GM23338 (cell line): Measurements from ENCODE around the gene LPA. TPM values are rescaled to one million over a fixed set of nuclear protein-coding genes. Genes with fewer than 3 reads are reported as not detected.
"Not testable (repeated sequence)": the region's sequence is repeated elsewhere in the genome, so short reads cannot be mapped to it uniquely, and the experiment has no call there.

Source experiments
- ATAC-seq: fragments of 200-7000 bp; cut with Tn5 transposase; 3 replicates; pipeline ENCODE4 v1.9.1; 2020
- DNase-seq: peaks from one replicate; pipeline ENCODE4 v3.0.0-alpha.2; 2015; ENCODE audit warnings: low spot score
- H2AFZ ChIP-seq: fragments of 200-600 bp; sonication (generic); 2 replicates; pipeline ENCODE4 v1.8.0; 2016; ENCODE audit warnings: antibody characterized with exemption, mild to moderate bottlenecking, moderate library complexity
- H3F3A ChIP-seq: fragments of 200-600 bp; sonication (generic); replicated peaks from 2 replicates; pipeline ENCODE4 v1.8.0; 2017; ENCODE audit warnings: antibody characterized with exemption, mixed run types, low read depth
- H3K27ac ChIP-seq: fragments of 200-600 bp; sonication (generic); 2 replicates; pipeline ENCODE4 v1.6.1; 2016; ENCODE audit warnings: low read depth
- H3K27me3 ChIP-seq: fragments of 200-600 bp; sonication (generic); 2 replicates; pipeline ENCODE4 v1.8.0; 2016; ENCODE audit warnings: mild to moderate bottlenecking, mixed run types, moderate library complexity; ENCODE audit not compliant: insufficient read depth
- H3K36me3 ChIP-seq: fragments of 200-600 bp; sonication (generic); 2 replicates; pipeline ENCODE4 v1.8.0; 2016; ENCODE audit warnings: mild to moderate bottlenecking; ENCODE audit not compliant: insufficient read depth
- H3K4me1 ChIP-seq: fragments of 200-600 bp; sonication (generic); 2 replicates; pipeline ENCODE4 v1.8.0; 2016; ENCODE audit warnings: mild to moderate bottlenecking, moderate library complexity; ENCODE audit not compliant: insufficient read depth
- H3K4me2 ChIP-seq: fragments of 200-600 bp; sonication (generic); 2 replicates; pipeline ENCODE4 v1.7.1; 2017; ENCODE audit warnings: mixed run types
- H3K4me3 ChIP-seq: fragments of 200-600 bp; sonication (generic); 2 replicates; pipeline ENCODE4 v1.6.1; 2016; ENCODE audit warnings: mixed run types
- H3K79me2 ChIP-seq: fragments of 200-600 bp; sonication (generic); replicated peaks from 2 replicates; pipeline ENCODE4 v1.8.0; 2017; ENCODE audit warnings: mild to moderate bottlenecking; ENCODE audit not compliant: insufficient read depth
- H3K9me2 ChIP-seq: fragments of 200-600 bp; sonication (generic); 2 replicates; pipeline ENCODE4 v1.8.0; 2017; ENCODE audit not compliant: insufficient read depth
- H4K20me1 ChIP-seq: fragments of 200-600 bp; sonication (generic); replicated peaks from 2 replicates; pipeline ENCODE4 v1.8.0; 2017; ENCODE audit warnings: mild to moderate bottlenecking; ENCODE audit not compliant: insufficient read depth
- H3K27ac Mint-ChIP-seq: 2 replicates; pipeline ENCODE4 v1.8.0; 2020; ENCODE audit warnings: inconsistent platforms, mild to moderate bottlenecking, moderate library complexity, mixed read lengths
- H3K27me3 Mint-ChIP-seq: 3 replicates; pipeline ENCODE4 v1.8.0; 2022; ENCODE audit warnings: low read depth, mild to moderate bottlenecking, moderate library complexity, mixed read lengths, inconsistent platforms; ENCODE audit not compliant: insufficient read depth, poor library complexity
- H3K36me3 Mint-ChIP-seq: 3 replicates; pipeline ENCODE4 v1.8.0; 2021; ENCODE audit warnings: low read depth, mild to moderate bottlenecking, inconsistent platforms, moderate library complexity, mixed read lengths
- H3K4me1 Mint-ChIP-seq: 3 replicates; pipeline ENCODE4 v1.8.0; 2020; ENCODE audit warnings: mild to moderate bottlenecking, inconsistent platforms, mixed read lengths
- H3K4me3 Mint-ChIP-seq: 3 replicates; pipeline ENCODE4 v1.8.0; 2021; ENCODE audit warnings: moderate library complexity, mild to moderate bottlenecking, inconsistent platforms, mixed read lengths
- H3K9me3 Mint-ChIP-seq: 3 replicates; pipeline ENCODE4 v1.8.0; 2020; ENCODE audit warnings: moderate library complexity, mild to moderate bottlenecking, inconsistent platforms, mixed read lengths
- ZNF331 ChIP-seq: fragments of 250-450 bp; sonication (Bioruptor Pico); IDR thresholded peaks from 2 replicates; pipeline ENCODE4 v1.5.0; 2020; ENCODE audit warnings: low read depth, mild to moderate bottlenecking, moderate library complexity
- polyA plus RNA-seq: library from polyadenylated mRNA; unstranded; fragments of >200 nt; fragmentation: Nextera tagmentation; extraction: Ambion mirVana; gene quantifications from 2 replicates; pipeline ENCODE4 v1.2.1, GENCODE V29; 2016
- total RNA-seq: library from RNA; depleted of rRNA; stranded (reverse); fragments of >200 nt; shearing (Covaris generic); gene quantifications from 2 replicates; pipeline ENCODE4 v1.2.3, GENCODE V29; 2014
- TF ChIP-seq, protein P1 (sequence below): IDR thresholded peaks from one replicate; pipeline ENCODE4 v1.6.1; 2018; ENCODE audit warnings: antibody characterized with exemption; ENCODE audit not compliant: unreplicated experiment
- TF ChIP-seq, protein P2 (sequence below): fragments of 250-450 bp; sonication (Bioruptor Pico); IDR thresholded peaks from 2 replicates; pipeline ENCODE4 v1.5.0; 2020; ENCODE audit warnings: mild to moderate bottlenecking, moderate library complexity

LPA gene
- total and polyA plus RNA-seq, 2 experiments from 2014 or later, result 0.17 TPM; not detected in 1

- no peak for TF ChIP-seq ZNF331 (CRISPR knock-in tag)
- TF ChIP-seq, protein P1, sequence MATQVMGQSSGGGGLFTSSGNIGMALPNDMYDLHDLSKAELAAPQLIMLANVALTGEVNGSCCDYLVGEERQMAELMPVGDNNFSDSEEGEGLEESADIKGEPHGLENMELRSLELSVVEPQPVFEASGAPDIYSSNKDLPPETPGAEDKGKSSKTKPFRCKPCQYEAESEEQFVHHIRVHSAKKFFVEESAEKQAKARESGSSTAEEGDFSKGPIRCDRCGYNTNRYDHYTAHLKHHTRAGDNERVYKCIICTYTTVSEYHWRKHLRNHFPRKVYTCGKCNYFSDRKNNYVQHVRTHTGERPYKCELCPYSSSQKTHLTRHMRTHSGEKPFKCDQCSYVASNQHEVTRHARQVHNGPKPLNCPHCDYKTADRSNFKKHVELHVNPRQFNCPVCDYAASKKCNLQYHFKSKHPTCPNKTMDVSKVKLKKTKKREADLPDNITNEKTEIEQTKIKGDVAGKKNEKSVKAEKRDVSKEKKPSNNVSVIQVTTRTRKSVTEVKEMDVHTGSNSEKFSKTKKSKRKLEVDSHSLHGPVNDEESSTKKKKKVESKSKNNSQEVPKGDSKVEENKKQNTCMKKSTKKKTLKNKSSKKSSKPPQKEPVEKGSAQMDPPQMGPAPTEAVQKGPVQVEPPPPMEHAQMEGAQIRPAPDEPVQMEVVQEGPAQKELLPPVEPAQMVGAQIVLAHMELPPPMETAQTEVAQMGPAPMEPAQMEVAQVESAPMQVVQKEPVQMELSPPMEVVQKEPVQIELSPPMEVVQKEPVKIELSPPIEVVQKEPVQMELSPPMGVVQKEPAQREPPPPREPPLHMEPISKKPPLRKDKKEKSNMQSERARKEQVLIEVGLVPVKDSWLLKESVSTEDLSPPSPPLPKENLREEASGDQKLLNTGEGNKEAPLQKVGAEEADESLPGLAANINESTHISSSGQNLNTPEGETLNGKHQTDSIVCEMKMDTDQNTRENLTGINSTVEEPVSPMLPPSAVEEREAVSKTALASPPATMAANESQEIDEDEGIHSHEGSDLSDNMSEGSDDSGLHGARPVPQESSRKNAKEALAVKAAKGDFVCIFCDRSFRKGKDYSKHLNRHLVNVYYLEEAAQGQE, result no peak
- TF ChIP-seq, protein P2, sequence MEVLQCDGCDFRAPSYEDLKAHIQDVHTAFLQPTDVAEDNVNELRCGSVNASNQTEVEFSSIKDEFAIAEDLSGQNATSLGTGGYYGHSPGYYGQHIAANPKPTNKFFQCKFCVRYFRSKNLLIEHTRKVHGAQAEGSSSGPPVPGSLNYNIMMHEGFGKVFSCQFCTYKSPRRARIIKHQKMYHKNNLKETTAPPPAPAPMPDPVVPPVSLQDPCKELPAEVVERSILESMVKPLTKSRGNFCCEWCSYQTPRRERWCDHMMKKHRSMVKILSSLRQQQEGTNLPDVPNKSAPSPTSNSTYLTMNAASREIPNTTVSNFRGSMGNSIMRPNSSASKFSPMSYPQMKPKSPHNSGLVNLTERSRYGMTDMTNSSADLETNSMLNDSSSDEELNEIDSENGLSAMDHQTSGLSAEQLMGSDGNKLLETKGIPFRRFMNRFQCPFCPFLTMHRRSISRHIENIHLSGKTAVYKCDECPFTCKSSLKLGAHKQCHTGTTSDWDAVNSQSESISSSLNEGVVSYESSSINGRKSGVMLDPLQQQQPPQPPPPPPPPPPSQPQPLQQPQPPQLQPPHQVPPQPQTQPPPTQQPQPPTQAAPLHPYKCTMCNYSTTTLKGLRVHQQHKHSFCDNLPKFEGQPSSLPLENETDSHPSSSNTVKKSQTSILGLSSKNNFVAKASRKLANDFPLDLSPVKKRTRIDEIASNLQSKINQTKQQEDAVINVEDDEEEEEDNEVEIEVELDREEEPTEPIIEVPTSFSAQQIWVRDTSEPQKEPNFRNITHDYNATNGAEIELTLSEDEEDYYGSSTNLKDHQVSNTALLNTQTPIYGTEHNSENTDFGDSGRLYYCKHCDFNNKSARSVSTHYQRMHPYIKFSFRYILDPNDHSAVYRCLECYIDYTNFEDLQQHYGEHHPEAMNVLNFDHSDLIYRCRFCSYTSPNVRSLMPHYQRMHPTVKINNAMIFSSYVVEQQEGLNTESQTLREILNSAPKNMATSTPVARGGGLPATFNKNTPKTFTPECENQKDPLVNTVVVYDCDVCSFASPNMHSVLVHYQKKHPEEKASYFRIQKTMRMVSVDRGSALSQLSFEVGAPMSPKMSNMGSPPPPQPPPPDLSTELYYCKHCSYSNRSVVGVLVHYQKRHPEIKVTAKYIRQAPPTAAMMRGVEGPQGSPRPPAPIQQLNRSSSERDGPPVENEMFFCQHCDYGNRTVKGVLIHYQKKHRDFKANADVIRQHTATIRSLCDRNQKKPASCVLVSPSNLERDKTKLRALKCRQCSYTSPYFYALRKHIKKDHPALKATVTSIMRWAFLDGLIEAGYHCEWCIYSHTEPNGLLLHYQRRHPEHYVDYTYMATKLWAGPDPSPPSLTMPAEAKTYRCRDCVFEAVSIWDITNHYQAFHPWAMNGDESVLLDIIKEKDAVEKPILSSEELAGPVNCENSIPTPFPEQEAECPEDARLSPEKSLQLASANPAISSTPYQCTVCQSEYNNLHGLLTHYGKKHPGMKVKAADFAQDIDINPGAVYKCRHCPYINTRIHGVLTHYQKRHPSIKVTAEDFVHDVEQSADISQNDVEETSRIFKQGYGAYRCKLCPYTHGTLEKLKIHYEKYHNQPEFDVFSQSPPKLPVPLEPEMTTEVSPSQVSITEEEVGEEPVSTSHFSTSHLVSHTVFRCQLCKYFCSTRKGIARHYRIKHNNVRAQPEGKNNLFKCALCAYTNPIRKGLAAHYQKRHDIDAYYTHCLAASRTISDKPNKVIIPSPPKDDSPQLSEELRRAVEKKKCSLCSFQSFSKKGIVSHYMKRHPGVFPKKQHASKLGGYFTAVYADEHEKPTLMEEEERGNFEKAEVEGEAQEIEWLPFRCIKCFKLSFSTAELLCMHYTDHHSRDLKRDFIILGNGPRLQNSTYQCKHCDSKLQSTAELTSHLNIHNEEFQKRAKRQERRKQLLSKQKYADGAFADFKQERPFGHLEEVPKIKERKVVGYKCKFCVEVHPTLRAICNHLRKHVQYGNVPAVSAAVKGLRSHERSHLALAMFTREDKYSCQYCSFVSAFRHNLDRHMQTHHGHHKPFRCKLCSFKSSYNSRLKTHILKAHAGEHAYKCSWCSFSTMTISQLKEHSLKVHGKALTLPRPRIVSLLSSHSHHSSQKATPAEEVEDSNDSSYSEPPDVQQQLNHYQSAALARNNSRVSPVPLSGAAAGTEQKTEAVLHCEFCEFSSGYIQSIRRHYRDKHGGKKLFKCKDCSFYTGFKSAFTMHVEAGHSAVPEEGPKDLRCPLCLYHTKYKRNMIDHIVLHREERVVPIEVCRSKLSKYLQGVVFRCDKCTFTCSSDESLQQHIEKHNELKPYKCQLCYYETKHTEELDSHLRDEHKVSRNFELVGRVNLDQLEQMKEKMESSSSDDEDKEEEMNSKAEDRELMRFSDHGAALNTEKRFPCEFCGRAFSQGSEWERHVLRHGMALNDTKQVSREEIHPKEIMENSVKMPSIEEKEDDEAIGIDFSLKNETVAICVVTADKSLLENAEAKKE (CRISPR knock-in tag), result no peak
These were observed 14.2 kb upstream of the LPA start (continued) for GRCh38 chr6:160678230-160678629.

GRCh38 chr6:160676418-160676817 is 12.3 kb upstream of the LPA start:
- H2AFZ ChIP-seq, H3K9me2 ChIP-seq, H3K27ac Mint-ChIP-seq, H3K4me3 Mint-ChIP-seq, H3K4me1 Mint-ChIP-seq, H3K36me3 ChIP-seq, H4K20me1 ChIP-seq, H3K79me2 ChIP-seq, H3K36me3 Mint-ChIP-seq, DNase-seq, H3F3A ChIP-seq, H3K4me3 ChIP-seq, ATAC-seq, H3K4me2 ChIP-seq, H3K4me1 ChIP-seq, H3K27ac ChIP-seq, H3K9me3 Mint-ChIP-seq: not testable (repeated sequence)
- peaks cover 12% of the 10 kb centered on the region for H3K27me3 Mint-ChIP-seq
- peaks cover 14% of the 10 kb centered on the region; the same call in 1 of the 2 replicates for H3K27me3 ChIP-seq
